DOHH2 (cell line): Measurements from ENCODE around the gene LAMC2.

ENCODE experiments used
- H3F3A ChIP-seq: fragments of 200-600 bp; sonication (generic), shearing (Covaris generic); 2 replicates; pipeline ENCODE4 v1.6.0; 2016; ENCODE audit warnings: antibody characterized with exemption, mild to moderate bottlenecking; ENCODE audit not compliant: control insufficient read depth, insufficient read depth
- H3K27ac ChIP-seq: fragments of 200-600 bp; sonication (generic); 2 replicates; pipeline ENCODE4 v1.5.1; 2014; ENCODE audit warnings: low read depth, mild to moderate bottlenecking, low read length, moderate library complexity
- H3K27me3 ChIP-seq: fragments of 200-600 bp; sonication (generic); 2 replicates; pipeline ENCODE4 v1.6.1; 2014; ENCODE audit warnings: mild to moderate bottlenecking, low read length, mixed read lengths; ENCODE audit not compliant: control insufficient read depth
- H3K36me3 ChIP-seq: fragments of 200-600 bp; sonication (generic); 2 replicates; pipeline ENCODE4 v1.6.1; 2014; ENCODE audit warnings: mild to moderate bottlenecking, low read length, moderate library complexity, mixed read lengths; ENCODE audit not compliant: control insufficient read depth
- H3K4me1 ChIP-seq: fragments of 200-600 bp; sonication (generic); 2 replicates; pipeline ENCODE4 v1.6.1; 2014; ENCODE audit warnings: mild to moderate bottlenecking, low read length, mixed read lengths; ENCODE audit not compliant: control insufficient read depth
- H3K4me2 ChIP-seq: fragments of 200-600 bp; sonication (generic); 2 replicates; pipeline ENCODE4 v1.6.0; 2014; ENCODE audit warnings: mild to moderate bottlenecking, low read length, moderate library complexity
- H3K4me3 ChIP-seq: fragments of 200-600 bp; sonication (generic); 2 replicates; pipeline ENCODE4 v1.5.1; 2014; ENCODE audit warnings: mild to moderate bottlenecking, low read length, mixed read lengths
- H3K79me2 ChIP-seq: fragments of 200-600 bp; sonication (generic); 2 replicates; pipeline ENCODE4 v1.6.1; 2014; ENCODE audit warnings: mild to moderate bottlenecking, low read length, mixed read lengths; ENCODE audit not compliant: control insufficient read depth
- H3K9me2 ChIP-seq: fragments of 200-600 bp; sonication (generic); replicated peaks from 2 replicates; pipeline ENCODE4 v1.6.1; 2014; ENCODE audit warnings: mild to moderate bottlenecking, low read length, mixed read lengths; ENCODE audit not compliant: control insufficient read depth
- H3K9me3 ChIP-seq: fragments of 200-600 bp; sonication (generic); 2 replicates; pipeline ENCODE4 v1.6.1; 2014; ENCODE audit warnings: antibody characterized with exemption, low read length, mixed read lengths; ENCODE audit not compliant: control insufficient read depth, insufficient read depth
- H4K20me1 ChIP-seq: fragments of 200-600 bp; sonication (generic); 2 replicates; pipeline ENCODE4 v1.6.0; 2014; ENCODE audit warnings: low read depth, mild to moderate bottlenecking, antibody characterized with exemption, low read length, moderate library complexity; ENCODE audit not compliant: control insufficient read depth, insufficient read depth
- EZH2phosphoT487 ChIP-seq: fragments of 200-600 bp; sonication (generic); IDR thresholded peaks from 2 replicates; pipeline ENCODE4 v1.6.1; 2017; ENCODE audit warnings: borderline replicate concordance, mild to moderate bottlenecking, antibody characterized with exemption, low read length, moderate library complexity, mixed read lengths
- TF ChIP-seq, protein P1 (sequence below): fragments of 200-600 bp; sonication (generic); IDR thresholded peaks from one replicate; pipeline ENCODE4 v1.5.1; 2014; ENCODE audit warnings: antibody characterized with exemption, mild to moderate bottlenecking, low read depth, low read length; ENCODE audit not compliant: poor library complexity, severe bottlenecking

The LAMC2 gene

DNA sequence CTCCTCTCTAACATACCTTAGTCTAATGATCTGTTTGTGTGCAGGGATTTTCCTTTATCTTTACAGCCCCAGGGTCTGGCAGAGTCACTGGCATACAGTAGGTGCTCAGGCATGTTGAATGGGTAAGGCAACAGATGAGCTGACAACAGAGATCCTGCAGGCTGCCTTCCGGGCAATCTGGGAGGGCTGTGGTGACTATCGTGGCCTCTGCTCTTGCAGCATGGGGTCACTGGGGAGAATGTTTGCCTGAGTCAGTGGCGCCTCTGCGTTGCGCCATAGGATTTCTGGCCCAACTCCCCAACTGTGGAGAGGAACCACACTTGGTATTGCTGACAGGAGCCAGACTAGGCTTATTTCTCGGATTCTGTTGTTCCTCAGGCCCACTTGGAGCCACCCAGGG lies 93.8 kb downstream of the LAMC2 start:
- Histone ChIP-seq H3K27me3 (peaks cover 11% of the 10 kb centered on the region; the same call in 1 of the 2 replicates), H3K27ac (no peak overlapping the region), H3F3A (no peaks in the 10 kb centered on the region), H3K79me2 (no peaks in the 10 kb centered on the region), H3K36me3 (no peaks in the 10 kb centered on the region), H3K4me2 (no peak overlapping the region), H3K9me3 (no peaks in the 10 kb centered on the region), H3K4me1 (no peaks in the 10 kb centered on the region), H4K20me1 (no peaks in the 10 kb centered on the region), H3K9me2 (no peaks in the 10 kb centered on the region), H3K4me3 (no peak overlapping the region)
- no peak for TF ChIP-seq EZH2phosphoT487
- TF ChIP-seq, protein P1, sequence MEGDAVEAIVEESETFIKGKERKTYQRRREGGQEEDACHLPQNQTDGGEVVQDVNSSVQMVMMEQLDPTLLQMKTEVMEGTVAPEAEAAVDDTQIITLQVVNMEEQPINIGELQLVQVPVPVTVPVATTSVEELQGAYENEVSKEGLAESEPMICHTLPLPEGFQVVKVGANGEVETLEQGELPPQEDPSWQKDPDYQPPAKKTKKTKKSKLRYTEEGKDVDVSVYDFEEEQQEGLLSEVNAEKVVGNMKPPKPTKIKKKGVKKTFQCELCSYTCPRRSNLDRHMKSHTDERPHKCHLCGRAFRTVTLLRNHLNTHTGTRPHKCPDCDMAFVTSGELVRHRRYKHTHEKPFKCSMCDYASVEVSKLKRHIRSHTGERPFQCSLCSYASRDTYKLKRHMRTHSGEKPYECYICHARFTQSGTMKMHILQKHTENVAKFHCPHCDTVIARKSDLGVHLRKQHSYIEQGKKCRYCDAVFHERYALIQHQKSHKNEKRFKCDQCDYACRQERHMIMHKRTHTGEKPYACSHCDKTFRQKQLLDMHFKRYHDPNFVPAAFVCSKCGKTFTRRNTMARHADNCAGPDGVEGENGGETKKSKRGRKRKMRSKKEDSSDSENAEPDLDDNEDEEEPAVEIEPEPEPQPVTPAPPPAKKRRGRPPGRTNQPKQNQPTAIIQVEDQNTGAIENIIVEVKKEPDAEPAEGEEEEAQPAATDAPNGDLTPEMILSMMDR: no peak

DNA sequence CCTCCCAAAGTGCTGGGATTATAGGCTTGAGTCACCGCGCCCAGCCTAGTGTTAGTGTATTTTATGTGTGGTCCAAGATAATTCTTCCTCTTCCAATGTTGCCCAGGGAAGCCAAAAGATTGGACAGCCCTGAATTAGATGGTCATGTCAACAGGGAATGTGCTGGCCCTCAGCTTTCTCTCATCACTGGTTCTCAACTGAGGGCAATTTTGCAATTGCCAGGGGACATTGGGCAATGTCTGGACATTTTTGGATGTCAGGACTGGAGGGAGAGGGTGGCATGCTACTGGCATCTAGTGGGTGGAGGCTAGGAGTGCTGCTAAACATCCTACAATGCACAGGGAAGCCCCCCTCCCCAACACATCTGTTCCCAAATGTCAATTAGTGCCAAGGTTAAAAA lies 95.0 kb downstream of the LAMC2 start:
- H3K9me3 ChIP-seq: no peaks in the 10 kb centered on the region
- no peak overlapping the region for H3K4me2 ChIP-seq
- no peak overlapping the region for H3K27ac ChIP-seq
- no peaks in the 10 kb centered on the region for H3K36me3 ChIP-seq
- TF ChIP-seq EZH2phosphoT487: no peak
- no peaks in the 10 kb centered on the region for H3K4me1 ChIP-seq
- peaks cover 11% of the 10 kb centered on the region for H3K27me3 ChIP-seq
- no peaks in the 10 kb centered on the region for H3K79me2 ChIP-seq
- no peak overlapping the region for H3K4me3 ChIP-seq
- no peaks in the 10 kb centered on the region for H4K20me1 ChIP-seq
- H3F3A ChIP-seq: no peaks in the 10 kb centered on the region
- no peaks in the 10 kb centered on the region for H3K9me2 ChIP-seq

DNA sequence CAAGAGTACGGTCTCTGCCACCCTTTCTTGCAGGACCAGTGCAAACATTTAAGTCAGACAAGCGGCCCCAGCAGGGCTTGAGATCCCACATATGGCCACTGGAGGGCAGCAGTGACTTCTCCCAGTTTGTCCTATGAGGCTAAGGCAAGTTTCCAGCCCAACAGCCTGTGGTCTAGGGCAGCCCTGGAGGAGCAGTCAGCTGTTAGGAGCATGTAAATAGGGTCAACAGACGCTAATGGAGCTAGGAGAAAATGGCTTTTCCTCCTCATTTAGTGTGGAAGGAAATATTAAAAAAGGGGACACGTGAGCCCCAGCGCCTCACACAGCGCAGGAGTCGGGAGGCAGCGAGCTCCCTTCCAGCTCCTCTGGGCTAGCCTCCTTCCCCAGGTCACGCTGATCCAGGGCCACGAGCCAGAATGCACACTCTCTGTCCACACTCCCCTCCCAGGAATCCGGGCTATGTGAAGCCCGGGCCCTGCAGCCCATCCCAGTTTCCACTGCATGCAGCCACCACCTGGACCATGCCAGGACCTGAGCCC lies 95.6 kb downstream of the LAMC2 start:
- no peak overlapping the region for H3K27ac ChIP-seq
- H3K9me3 ChIP-seq: no peaks in the 10 kb centered on the region

DNA sequence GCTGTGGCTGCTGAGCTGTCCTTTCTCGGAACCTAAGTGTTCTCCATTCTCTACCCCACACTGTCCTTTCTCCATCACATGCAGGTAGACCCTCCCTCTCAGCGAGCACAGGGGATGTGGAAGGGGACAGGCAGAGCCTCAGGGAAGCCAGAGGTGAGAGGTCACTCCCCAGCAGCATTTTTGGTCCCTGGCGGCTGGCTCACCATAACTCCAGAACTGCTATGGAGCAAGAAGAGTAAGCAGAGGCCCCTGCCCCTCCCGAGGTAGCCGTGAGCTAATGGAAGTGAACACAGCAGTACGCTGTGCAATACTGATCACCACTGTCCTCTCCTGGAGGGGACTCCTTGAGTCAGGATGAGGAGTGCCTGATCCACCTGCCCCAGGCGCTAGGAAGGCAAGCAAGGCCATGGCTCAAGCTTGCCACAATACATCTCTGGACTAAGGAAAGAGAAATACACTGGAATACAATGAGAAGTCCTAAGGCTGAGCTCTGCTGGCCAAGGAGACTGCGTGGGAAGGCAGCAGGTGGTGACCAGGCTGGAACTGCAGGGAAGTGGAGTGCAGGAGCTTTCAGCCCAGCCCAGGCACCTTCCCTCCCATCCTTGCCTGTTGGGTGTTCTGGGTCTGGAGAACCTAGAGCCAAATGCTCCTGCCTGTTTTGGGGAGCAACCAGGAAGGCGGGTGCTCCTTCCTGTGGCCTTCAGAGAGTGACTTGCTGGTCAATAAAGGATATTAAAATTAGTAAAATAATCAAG lies 96.2 kb downstream of the LAMC2 start:
- H3K27ac ChIP-seq: no peak overlapping the region
- no peaks in the 10 kb centered on the region for H3K79me2 ChIP-seq
- H3K4me2 ChIP-seq: no peak overlapping the region
- no peak overlapping the region for H3K4me3 ChIP-seq
- H3K9me2 ChIP-seq: no peaks in the 10 kb centered on the region
- no peak for TF ChIP-seq EZH2phosphoT487
- TF ChIP-seq, protein P1: no peak
- H3K9me3 ChIP-seq: no peaks in the 10 kb centered on the region
- peaks cover 15% of the 10 kb centered on the region for H3K27me3 ChIP-seq
- H3K36me3 ChIP-seq: no peaks in the 10 kb centered on the region
- no peaks in the 10 kb centered on the region for H3F3A ChIP-seq
- no peaks in the 10 kb centered on the region for H4K20me1 ChIP-seq
- H3K4me1 ChIP-seq: no peaks in the 10 kb centered on the region

More for the DNA sequence above, 95.6 kb downstream of the LAMC2 start:
- H3F3A ChIP-seq: no peaks in the 10 kb centered on the region
- no peaks in the 10 kb centered on the region for H3K4me1 ChIP-seq
- peaks cover 12% of the 10 kb centered on the region for H3K27me3 ChIP-seq
- no peak overlapping the region for H3K4me2 ChIP-seq
- H3K9me2 ChIP-seq: no peaks in the 10 kb centered on the region
- no peaks in the 10 kb centered on the region for H3K36me3 ChIP-seq
- no peaks in the 10 kb centered on the region for H4K20me1 ChIP-seq
- TF ChIP-seq EZH2phosphoT487: no peak
- TF ChIP-seq, protein P1: peak; percentile 84
- H3K79me2 ChIP-seq: no peaks in the 10 kb centered on the region
- no peak overlapping the region for H3K4me3 ChIP-seq
